GM18498 (cell line): Measurements from ENCODE around the gene C12orf57.

Source experiments
- ATAC-seq: cut with Tn5 transposase; IDR thresholded peaks from one replicate; pipeline ENCODE4 v1.9.1; 2021; ENCODE audit warnings: mild to moderate bottlenecking, moderate library complexity; ENCODE audit not compliant: unreplicated experiment

The C12orf57 gene

GRCh38 chr12:6917491-6918231 is 26.2 kb upstream of the C12orf57 start:
- no peak for ATAC-seq

GRCh38 chr12:6919588-6919987 is 24.2 kb upstream of the C12orf57 start:
- ATAC-seq = no peak

- ATAC-seq = no peak
These were observed 22.3 kb upstream of the C12orf57 start for GRCh38 chr12:6921539-6921938.

- no peak for ATAC-seq
These were observed 21.6 kb upstream of the C12orf57 start for GRCh38 chr12:6921996-6922946.

- no peak for ATAC-seq
These were observed 20.7 kb upstream of the C12orf57 start for GRCh38 chr12:6923003-6923732.

- no peak for ATAC-seq
These were observed 20.0 kb upstream of the C12orf57 start for GRCh38 chr12:6923851-6924250.

GRCh38 chr12:6925239-6925539 is 18.6 kb upstream of the C12orf57 start:
- no peak for ATAC-seq

- no peak for ATAC-seq
These were observed 18.1 kb upstream of the C12orf57 start for GRCh38 chr12:6925540-6926279.

- no peak for ATAC-seq
These were observed 16.3 kb upstream of the C12orf57 start, which contains the start of gene ATN1 for GRCh38 chr12:6927379-6928021. Gene ATN1 (plus strand): TSS chr12:6927959. CDS start chr12:6934002, 6,043 bp downstream.

- ATAC-seq = no peak
These were observed 15.7 kb upstream of the C12orf57 start for GRCh38 chr12:6928022-6928702.

GRCh38 chr12:6928703-6929407 is 15.0 kb upstream of the C12orf57 start:
- no peak for ATAC-seq

- no peak for ATAC-seq
These were observed 14.1 kb upstream of the C12orf57 start for GRCh38 chr12:6929466-6930452.

- no peak for ATAC-seq
These were observed 11.1 kb upstream of the C12orf57 start for GRCh38 chr12:6932766-6933165.

- ATAC-seq = no peak
These were observed 9.7 kb upstream of the C12orf57 start for GRCh38 chr12:6934110-6934509.

- no peak for ATAC-seq
These were observed 8.2 kb upstream of the C12orf57 start for GRCh38 chr12:6935371-6936193.

GRCh38 chr12:6936194-6936635 is 7.6 kb upstream of the C12orf57 start:
- no peak for ATAC-seq
